HG02571 (cell line): ENCODE results near the gene RUFY3.
"Not testable (repeated sequence)": the region's sequence is repeated elsewhere in the genome, so short reads cannot be mapped to it uniquely, and the experiment has no call there.

Experiments used
- ATAC-seq: cut with Tn5 transposase; IDR thresholded peaks from one replicate; pipeline ENCODE4 v1.9.1; 2021; ENCODE audit warnings: mild to moderate bottlenecking, moderate library complexity; ENCODE audit not compliant: unreplicated experiment

RUFY3 gene

GRCh38 chr4:70705183-70706043, 16.4 kb upstream of the RUFY3 start:
- ATAC-seq: peak; percentile 56

- ATAC-seq: no peak
Measured at GRCh38 chr4:70706044-70706461, 15.7 kb upstream of the RUFY3 start.

GRCh38 chr4:70706516-70706915, 15.2 kb upstream of the RUFY3 start:
- no peak for ATAC-seq

GRCh38 chr4:70709611-70710205, 12.1 kb upstream of the RUFY3 start:
- ATAC-seq: no peak

GRCh38 chr4:70711599-70711998, 10.2 kb upstream of the RUFY3 start:
- no peak for ATAC-seq

GRCh38 chr4:70712150-70712549, 9.6 kb upstream of the RUFY3 start:
- no peak for ATAC-seq

- ATAC-seq: peak; percentile 4
Measured at GRCh38 chr4:70712604-70713452, 8.9 kb upstream of the RUFY3 start.

- ATAC-seq: peak; percentile 29
Measured at GRCh38 chr4:70713453-70714078, 8.2 kb upstream of the RUFY3 start.

- peak; percentile 50 for ATAC-seq
Measured at GRCh38 chr4:70714079-70714887, 7.5 kb upstream of the RUFY3 start.

GRCh38 chr4:70715097-70715496, 6.7 kb upstream of the RUFY3 start:
- no peak for ATAC-seq

- no peak for ATAC-seq
Measured at GRCh38 chr4:70718811-70719604, 2.8 kb upstream of the RUFY3 start.

- no peak for ATAC-seq
Measured at GRCh38 chr4:70722199-70722791, 531 bp downstream of the RUFY3 start.

- no peak for ATAC-seq
Measured at GRCh38 chr4:70724463-70724862, 2.7 kb downstream of the RUFY3 start.

GRCh38 chr4:70725633-70726032, 3.9 kb downstream of the RUFY3 start:
- ATAC-seq: no peak

- not testable (repeated sequence) for ATAC-seq
Measured at GRCh38 chr4:70726515-70726914, 4.8 kb downstream of the RUFY3 start.

GRCh38 chr4:70728091-70728490, 6.3 kb downstream of the RUFY3 start:
- no peak for ATAC-seq

GRCh38 chr4:70732878-70733277, 11.1 kb downstream of the RUFY3 start:
- not testable (repeated sequence) for ATAC-seq

GRCh38 chr4:70734168-70734954, 12.6 kb downstream of the RUFY3 start:
- ATAC-seq: peak; percentile 82
